Activated CD4-positive, alpha-beta T cell treated with anti-CD3 and anti-CD28 coated beads, Interleukin-2, amount 10 ng/mL, durations not matched to agents 7 days and 5 days (primary cell): ENCODE data around the gene MBP. TPM values are rescaled to one million over a fixed set of nuclear protein-coding genes. Genes with fewer than 3 reads are reported as not detected.

Source experiments
- CTCF ChIA-PET: fragments of 350-600 bp; sonication (Branson Sonifier 250); formaldehyde crosslinking; loops from one replicate; lab custom pipeline; 2021; ENCODE audit warnings: antibody characterized with exemption; lab: Charles Lee
- POLR2A ChIA-PET: fragments of 350-600 bp; sonication (Branson Sonifier 250); formaldehyde crosslinking; loops from one replicate; lab custom pipeline; 2021; ENCODE audit warnings: antibody characterized with exemption; lab: Charles Lee
- DNase-seq: peaks from one replicate; pipeline ENCODE4 v3.0.0-alpha.2; 2020
- H3K27ac Mint-ChIP-seq: one replicate; pipeline ENCODE4 v1.8.0; 2021; ENCODE audit warnings: mild to moderate bottlenecking, moderate library complexity, mixed read lengths
- H3K27me3 Mint-ChIP-seq: one replicate; pipeline ENCODE4 v1.8.0; 2021; ENCODE audit warnings: mixed read lengths
- H3K36me3 Mint-ChIP-seq: one replicate; pipeline ENCODE4 v1.8.0; 2021; ENCODE audit warnings: low read depth, mixed read lengths
- H3K4me1 Mint-ChIP-seq: one replicate; pipeline ENCODE4 v1.8.0; 2021; ENCODE audit warnings: mixed read lengths
- H3K4me3 Mint-ChIP-seq: one replicate; pipeline ENCODE4 v1.8.0; 2021; ENCODE audit warnings: mild to moderate bottlenecking, moderate library complexity, mixed read lengths
- H3K9me3 Mint-ChIP-seq: one replicate; pipeline ENCODE4 v1.8.0; 2021; ENCODE audit warnings: mixed read lengths
- total RNA-seq, 2 experiments: library from RNA; stranded (reverse); gene quantifications; one replicate each; pipeline ENCODE4 v1.2.3, GENCODE V29; 2021

Gene MBP
- total RNA-seq, 2 experiments from 2014 or later, result 111 to 133 TPM

DNA sequence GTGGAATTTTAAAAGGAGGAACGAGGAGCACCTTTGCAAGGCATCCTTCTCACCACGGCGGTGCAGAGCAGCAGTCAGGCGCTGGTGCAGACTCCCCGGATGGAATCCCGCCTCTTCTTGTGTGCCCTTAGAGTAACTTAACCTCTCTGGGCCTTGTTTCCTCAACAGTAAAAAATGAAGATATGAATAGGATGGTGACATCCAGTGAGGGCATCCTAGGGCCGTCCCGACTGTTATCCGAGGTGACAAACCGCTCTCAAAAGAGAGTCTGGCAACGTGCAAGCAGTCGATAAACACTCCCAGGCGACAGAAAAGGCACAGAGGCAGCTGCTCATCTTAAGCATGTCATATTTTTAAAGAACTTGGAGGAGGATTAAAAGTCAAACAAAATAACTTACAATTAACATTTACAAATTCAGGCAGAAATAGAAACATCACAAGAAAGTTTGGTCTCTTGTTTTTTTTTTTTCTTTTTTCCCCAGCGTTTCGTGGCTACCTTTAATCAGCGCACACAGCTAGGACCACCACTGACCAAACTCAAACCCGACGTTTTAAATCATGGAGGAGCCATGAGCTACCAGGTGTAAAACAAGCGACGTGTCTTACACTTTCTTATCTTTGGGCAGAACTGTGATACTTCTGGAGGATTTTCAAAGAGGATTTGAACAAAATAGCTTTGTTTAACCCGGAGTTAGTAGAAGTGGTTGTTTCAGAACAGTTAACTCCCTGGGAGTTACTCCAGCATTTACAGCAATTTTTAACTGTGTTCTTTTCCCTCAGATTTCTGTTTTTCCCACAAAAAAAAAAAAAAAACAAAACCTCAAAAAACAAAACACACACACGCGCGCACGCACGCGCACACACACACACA lies 2.1 kb downstream of the MBP start:
- H3K9me3 Mint-ChIP-seq, result peaks cover under 1% of the 10 kb centered on the region
- CTCF ChIA-PET, result interaction anchor here (0.7 to 1.5 kb wide), 5 partner anchors 9 to 63 kb away, joined by 3 to 6 read pairs (median 5); no protein-coding TSS in a partner anchor
- POLR2A ChIA-PET, result interaction anchor here (0.9 to 1.0 kb wide), 2 partner anchors 10 to 61 kb away, joined by 3 read pairs; no protein-coding TSS in a partner anchor
- no peaks in the 10 kb centered on the region for H3K27me3 Mint-ChIP-seq
- peak overlapping the region; percentile 95 for H3K27ac Mint-ChIP-seq
- peaks cover 75% of the 10 kb centered on the region for H3K4me1 Mint-ChIP-seq
- peak overlapping the region; percentile 94 for H3K4me3 Mint-ChIP-seq
- peak; percentile 6 for DNase-seq
- H3K36me3 Mint-ChIP-seq, result peaks cover 50% of the 10 kb centered on the region

DNA sequence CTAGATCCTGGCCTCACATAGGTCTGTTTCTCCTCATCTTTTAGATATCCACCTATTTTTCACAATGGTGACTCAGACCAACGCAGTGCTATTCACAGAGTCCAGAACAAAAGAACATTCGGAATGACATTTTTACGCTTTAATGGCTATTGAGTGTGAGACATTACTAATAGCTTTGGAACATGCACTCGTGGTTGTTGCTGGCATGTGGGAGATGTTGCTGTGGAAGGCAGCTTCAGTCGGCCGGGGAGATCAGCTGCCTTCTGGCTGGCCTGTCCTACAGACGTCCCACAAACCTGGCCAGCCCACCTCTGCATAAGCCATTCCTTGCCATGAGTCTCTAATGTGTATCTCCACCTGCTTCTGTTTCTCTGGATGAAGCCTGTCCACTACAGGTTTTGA lies 3.4 kb downstream of the MBP start:
- Mint-ChIP-seq H3K9me3 (no peaks in the 10 kb centered on the region), H3K36me3 (peaks cover 50% of the 10 kb centered on the region), H3K27me3 (no peaks in the 10 kb centered on the region), H3K4me3 (peak overlapping the region; percentile 94), H3K27ac (peak overlapping the region; percentile 55), H3K4me1 (peaks cover 79% of the 10 kb centered on the region)
- no peak for DNase-seq
- CTCF ChIA-PET, result interaction anchor here (0.9 kb wide), 1 partner anchor 10 kb away, joined by 6 read pairs; no protein-coding TSS in a partner anchor
- POLR2A ChIA-PET, result no interaction called here

DNA sequence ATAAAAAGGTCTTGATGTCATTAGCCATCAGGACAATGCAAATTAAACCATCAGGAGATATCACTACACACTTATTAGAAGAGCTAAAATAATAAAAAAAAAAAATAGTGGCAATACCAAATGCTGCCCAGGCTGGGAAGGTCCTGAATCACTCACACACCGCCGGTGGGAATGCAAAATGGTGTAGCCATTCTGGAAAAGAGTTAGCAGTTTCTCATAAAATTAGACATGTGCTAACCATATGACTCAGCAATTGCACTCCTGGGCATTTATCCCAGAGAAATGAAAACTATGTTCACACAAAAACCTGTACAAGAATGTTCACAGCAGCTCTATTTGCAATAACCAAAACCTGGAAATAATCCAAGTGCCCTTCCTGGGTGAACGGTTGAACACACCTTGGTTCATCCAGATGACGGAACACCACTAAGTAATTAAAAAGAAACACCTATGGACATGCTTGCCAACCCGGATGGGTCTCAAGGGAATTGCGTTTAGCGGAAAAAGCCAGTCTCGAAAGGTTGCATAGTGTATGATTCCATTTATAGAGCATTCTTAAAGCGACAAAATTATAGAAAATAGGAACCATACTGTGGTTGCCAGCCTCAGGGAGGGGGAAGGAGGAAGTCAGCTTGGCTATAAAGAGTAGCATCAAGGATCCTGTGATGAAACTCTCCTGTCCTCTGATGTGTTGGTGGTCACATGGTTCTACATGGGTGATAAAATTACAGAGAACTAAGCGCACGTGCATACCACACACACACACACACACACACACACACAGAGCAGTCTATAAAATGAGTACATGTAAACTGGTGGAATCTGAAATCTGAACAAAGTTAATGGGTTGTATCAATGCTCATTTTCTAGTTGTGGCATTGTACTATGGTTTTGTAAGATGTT lies 4.6 kb downstream of the MBP start:
- peaks cover 57% of the 10 kb centered on the region for H3K36me3 Mint-ChIP-seq
- CTCF ChIA-PET, result interaction anchor here (0.8 kb wide), 2 partner anchors 83 to 321 kb away, joined by 3 to 4 read pairs; no protein-coding TSS in a partner anchor

DNA sequence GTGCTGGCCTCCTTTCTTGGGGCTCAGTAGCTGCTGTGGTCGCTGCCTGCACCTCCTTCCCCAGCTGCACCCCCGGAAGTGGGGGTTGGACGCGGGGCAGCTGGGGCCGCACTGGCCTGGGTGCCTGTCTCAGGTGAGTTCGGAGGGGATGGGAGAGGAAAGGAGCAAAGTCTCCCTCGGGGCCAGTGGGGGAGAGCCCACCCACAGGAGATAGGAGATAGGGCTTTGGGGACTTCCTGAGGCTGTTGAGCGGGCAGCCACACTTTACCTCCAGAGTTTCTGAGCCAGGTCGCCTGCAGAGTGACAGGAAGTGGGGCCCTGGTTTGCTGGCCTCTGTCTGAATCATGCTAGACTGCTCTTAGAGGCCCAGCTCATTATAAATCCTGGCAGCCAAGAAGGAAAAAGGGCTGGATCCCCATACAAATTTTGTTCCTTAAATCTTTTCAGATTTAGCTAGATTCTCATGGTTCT lies 8.1 kb downstream of the MBP start:
- CTCF ChIA-PET, result interaction anchor here (0.6 to 4.0 kb wide), 6 partner anchors 10 to 57 kb away, joined by 3 to 34 read pairs (median 4); no protein-coding TSS in a partner anchor
- peaks cover 66% of the 10 kb centered on the region for H3K36me3 Mint-ChIP-seq
- POLR2A ChIA-PET, result interaction anchor here (0.5 to 1.0 kb wide), 2 partner anchors 10 to 57 kb away, joined by 3 read pairs; no protein-coding TSS in a partner anchor
- H3K4me1 Mint-ChIP-seq, result peaks cover 94% of the 10 kb centered on the region
- H3K27ac Mint-ChIP-seq, result peak overlapping the region; percentile 85
- DNase-seq, result peak; percentile 60
- H3K9me3 Mint-ChIP-seq, result no peaks in the 10 kb centered on the region
- no peaks in the 10 kb centered on the region for H3K27me3 Mint-ChIP-seq
- peak overlapping the region; percentile 56 for H3K4me3 Mint-ChIP-seq

More for the DNA sequence above, 4.6 kb downstream of the MBP start:
- H3K27ac Mint-ChIP-seq, result peak overlapping the region; percentile 71
- no peaks in the 10 kb centered on the region for H3K27me3 Mint-ChIP-seq
- H3K9me3 Mint-ChIP-seq, result no peaks in the 10 kb centered on the region
- peaks cover 80% of the 10 kb centered on the region for H3K4me1 Mint-ChIP-seq
- DNase-seq, result peak; percentile 50
- peak overlapping the region; percentile 35 for H3K4me3 Mint-ChIP-seq
- POLR2A ChIA-PET, result no interaction called here

DNA sequence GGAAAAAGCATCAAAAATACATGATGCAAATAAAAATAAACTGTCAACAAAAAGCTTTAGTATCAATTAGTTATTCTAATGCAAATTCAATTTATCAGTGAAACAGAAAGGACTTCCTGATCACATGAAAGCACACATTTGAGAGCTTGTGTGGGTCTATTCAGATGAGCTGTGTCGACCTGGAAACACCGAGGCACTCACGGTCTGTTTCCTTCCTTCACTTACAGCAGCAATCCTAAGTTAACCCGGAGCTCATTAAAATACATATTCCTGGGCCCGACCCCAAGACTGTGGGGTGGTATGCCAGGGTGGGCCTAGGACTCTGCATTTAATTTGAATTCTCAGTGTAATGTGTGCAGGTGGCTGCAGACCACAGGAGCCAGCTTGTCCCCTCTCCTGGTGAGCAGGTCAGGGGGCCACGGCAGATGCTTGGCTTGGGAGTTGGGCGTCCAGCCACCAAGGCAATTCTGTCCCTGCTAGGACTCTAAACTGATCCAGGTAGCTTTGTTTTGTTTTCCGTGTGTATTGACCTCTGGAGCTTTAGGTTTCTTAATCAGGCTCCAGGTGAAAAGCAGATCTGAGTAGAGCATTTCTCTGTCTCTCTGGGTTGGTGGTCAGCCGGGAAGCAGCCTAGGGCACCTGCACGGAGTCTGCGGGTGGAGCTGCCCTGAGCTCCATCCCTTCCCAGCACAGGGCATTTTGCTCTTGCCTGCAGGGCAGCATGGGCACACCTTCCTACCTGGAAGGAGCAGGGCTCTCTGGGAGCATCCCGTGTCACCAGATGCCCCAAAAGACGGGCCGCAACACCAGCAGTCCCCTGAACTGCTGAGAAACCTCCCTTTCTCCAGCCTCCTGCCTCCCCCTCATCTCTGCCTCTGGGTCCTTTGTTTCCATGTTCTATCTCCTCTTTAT lies 9.0 kb downstream of the MBP start:
- Mint-ChIP-seq H3K4me1 (peaks cover 93% of the 10 kb centered on the region), H3K36me3 (peaks cover 65% of the 10 kb centered on the region), H3K9me3 (no peaks in the 10 kb centered on the region), H3K27me3 (no peaks in the 10 kb centered on the region), H3K27ac (peak overlapping the region; percentile 85), H3K4me3 (peak overlapping the region; percentile 56)
- ChIA-PET POLR2A (no interaction called here), CTCF (interaction anchor here (0.9 to 4.0 kb wide), 11 partner anchors 9 to 100 kb away, joined by 3 to 34 read pairs (median 3); partner anchors contain the start of gene MBP)
- no peak for DNase-seq

DNA sequence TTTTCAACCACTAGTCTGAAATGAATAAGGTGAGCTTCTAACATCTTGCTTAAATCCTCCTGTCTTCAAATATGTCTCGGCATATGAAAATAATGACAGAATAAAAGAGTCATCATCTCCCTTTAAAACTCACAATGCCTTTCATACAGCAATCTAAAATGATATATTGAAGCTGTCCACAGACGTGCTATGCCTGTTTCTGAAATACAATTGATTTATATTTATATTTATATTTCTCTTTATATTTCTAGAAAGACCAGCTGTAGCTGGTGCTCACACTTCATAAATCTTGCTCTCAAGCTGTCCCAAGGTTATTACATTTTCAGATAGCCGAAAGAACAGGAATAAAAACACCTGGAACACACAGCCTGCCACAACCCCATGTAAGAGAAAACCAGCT lies 11.1 kb downstream of the MBP start:
- ChIA-PET CTCF (interaction anchor here (0.7 to 4.0 kb wide), 8 partner anchors 9 to 138 kb away, joined by 3 to 34 read pairs (median 4); partner anchors contain the start of gene MBP), POLR2A (interaction anchor here (1.1 kb wide), 1 partner anchor 55 kb away, joined by 3 read pairs; no protein-coding TSS in a partner anchor)
- DNase-seq, result no peak
- H3K27me3 Mint-ChIP-seq, result no peaks in the 10 kb centered on the region
- H3K4me3 Mint-ChIP-seq, result no peak overlapping the region
- peaks cover 85% of the 10 kb centered on the region for H3K4me1 Mint-ChIP-seq
- H3K9me3 Mint-ChIP-seq, result no peaks in the 10 kb centered on the region
- H3K27ac Mint-ChIP-seq, result peak overlapping the region; percentile 41
- peaks cover 57% of the 10 kb centered on the region for H3K36me3 Mint-ChIP-seq

DNA sequence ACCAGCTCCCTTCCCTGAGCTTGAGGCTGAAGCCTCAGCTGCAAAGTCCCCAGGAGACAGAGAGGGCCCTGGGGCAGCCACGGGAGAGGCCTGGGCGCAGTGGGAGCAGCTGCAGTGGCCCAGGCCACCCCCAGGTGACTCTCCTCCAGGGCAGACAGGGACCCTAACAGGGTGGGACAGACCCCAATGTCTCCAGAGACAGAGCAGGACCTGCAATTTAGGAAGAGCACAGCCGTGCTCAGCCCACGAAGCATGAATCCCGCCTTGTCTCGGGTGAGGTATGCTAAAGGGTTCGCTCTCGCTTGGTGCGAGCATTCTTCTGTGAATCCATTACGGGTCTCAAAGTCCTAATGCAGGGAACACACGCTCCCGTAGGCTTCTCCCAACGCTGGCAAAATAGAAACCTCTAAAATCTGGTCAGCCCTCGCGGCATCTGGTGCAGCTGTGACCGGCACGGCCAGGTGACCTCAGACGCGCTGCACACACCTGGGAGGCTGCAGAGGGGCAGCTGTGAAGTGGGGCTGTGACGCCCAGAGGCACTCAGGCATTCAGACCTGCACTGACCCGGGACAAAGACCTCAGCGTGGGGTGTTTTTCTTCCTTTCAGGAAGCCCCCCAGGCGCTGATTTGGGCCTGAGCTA lies 12.6 kb downstream of the MBP start:
- ChIA-PET CTCF (interaction anchor here (1.6 kb wide), 1 partner anchor 10 kb away, joined by 4 read pairs; no protein-coding TSS in a partner anchor), POLR2A (no interaction called here)
- Mint-ChIP-seq H3K9me3 (no peaks in the 10 kb centered on the region), H3K4me1 (peaks cover 82% of the 10 kb centered on the region), H3K4me3 (no peak overlapping the region), H3K36me3 (peaks cover 58% of the 10 kb centered on the region), H3K27ac (no peak overlapping the region), H3K27me3 (no peaks in the 10 kb centered on the region)
- no peak for DNase-seq

DNA sequence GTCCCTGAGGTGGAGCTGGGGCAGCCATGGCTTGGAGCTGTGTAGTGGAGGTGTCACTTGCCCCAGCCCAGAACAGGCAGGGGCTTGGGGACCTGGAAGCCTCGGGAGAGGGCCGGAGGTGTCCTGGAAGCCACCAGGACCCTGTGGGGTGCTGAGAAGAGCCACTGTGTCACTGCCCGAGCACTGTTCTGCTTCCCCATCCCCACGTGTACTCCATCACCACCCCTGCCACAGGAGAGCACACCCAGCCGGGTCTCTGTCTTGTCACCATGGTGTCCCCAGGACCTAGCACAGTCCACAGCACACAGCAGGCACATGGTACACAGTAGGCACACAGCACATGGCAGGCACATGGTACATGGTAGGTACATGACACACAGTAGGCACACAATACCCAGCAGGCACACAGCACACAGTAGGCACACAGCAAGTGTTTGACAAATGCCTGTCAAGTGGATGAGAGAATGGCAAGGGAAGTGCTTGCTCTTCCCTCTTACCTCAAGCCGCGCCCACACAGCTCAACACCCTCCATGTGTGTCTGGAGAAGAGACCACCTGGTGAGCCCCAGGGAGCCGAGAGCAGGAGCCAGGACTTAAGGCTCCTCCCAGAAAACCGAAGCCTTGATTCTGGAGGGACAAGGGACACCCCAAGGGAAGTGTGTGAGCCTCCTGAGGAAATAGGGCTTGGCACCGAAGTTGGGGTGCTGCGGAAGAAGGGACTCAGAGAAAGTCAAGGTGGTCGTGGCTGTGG lies 13.3 kb downstream of the MBP start:
- no peak overlapping the region for H3K27ac Mint-ChIP-seq
- no peaks in the 10 kb centered on the region for H3K9me3 Mint-ChIP-seq
- H3K36me3 Mint-ChIP-seq, result peaks cover 64% of the 10 kb centered on the region
- no peak overlapping the region for H3K4me3 Mint-ChIP-seq
- H3K4me1 Mint-ChIP-seq, result peaks cover 82% of the 10 kb centered on the region
- POLR2A ChIA-PET, result no interaction called here
- no peaks in the 10 kb centered on the region for H3K27me3 Mint-ChIP-seq
- CTCF ChIA-PET, result interaction anchor here (1.6 kb wide), 1 partner anchor 10 kb away, joined by 4 read pairs; no protein-coding TSS in a partner anchor
- no peak for DNase-seq

DNA sequence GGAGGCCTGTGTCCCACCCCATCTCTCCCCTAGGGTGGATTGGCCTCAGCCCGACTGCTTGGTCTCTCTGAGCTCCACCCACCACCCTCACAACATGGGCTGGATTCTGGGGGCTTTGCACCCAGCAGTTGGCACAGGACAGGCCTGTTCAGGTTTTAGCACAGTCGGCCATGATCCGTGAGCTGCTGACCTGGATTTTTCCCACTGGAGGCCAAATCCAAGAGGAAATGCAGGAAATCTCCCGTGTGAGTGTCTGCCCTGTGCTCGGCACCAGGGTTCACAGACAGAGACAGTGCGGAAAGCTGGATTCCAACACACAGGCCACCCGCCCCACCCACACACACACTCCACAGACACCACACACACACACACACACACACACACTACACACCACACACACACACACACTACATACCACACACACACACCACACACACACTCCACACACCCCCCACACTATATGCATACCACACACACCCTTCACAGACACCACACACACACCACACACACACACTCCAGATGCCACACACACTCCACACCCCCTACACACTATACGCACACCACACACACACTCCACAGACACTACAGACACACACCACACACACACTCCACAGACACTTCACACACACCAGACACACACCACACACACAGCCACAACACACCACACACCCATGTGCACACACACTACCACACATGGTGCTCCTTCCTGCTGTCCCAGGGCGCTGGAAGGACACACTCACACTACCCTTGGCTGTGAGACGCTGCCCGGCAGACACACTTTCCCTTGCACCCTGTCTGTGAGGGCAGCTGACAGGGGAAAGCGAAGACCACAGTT lies 14.1 kb downstream of the MBP start:
- no peak overlapping the region for H3K4me3 Mint-ChIP-seq
- peaks cover 68% of the 10 kb centered on the region for H3K36me3 Mint-ChIP-seq
- POLR2A ChIA-PET, result no interaction called here
- peaks cover 81% of the 10 kb centered on the region for H3K4me1 Mint-ChIP-seq
- CTCF ChIA-PET, result no interaction called here
- no peaks in the 10 kb centered on the region for H3K27me3 Mint-ChIP-seq
- no peak for DNase-seq
- H3K9me3 Mint-ChIP-seq, result no peaks in the 10 kb centered on the region
- H3K27ac Mint-ChIP-seq, result no peak overlapping the region
